Dedifferentiated amniotic fluid mesenchymal stem cell (primary cell): Measurements from ENCODE around the gene RNASE1.

ENCODE experiments used
- DNase-seq: peaks from one replicate; pipeline ENCODE4 v3.0.0-alpha.2; 2016; ENCODE audit errors: extremely low spot score

The RNASE1 gene

GRCh38 chr14:20808162-20808483 lies 5.5 kb upstream of the RNASE1 start:
- DNase-seq, result no peak

DNA sequence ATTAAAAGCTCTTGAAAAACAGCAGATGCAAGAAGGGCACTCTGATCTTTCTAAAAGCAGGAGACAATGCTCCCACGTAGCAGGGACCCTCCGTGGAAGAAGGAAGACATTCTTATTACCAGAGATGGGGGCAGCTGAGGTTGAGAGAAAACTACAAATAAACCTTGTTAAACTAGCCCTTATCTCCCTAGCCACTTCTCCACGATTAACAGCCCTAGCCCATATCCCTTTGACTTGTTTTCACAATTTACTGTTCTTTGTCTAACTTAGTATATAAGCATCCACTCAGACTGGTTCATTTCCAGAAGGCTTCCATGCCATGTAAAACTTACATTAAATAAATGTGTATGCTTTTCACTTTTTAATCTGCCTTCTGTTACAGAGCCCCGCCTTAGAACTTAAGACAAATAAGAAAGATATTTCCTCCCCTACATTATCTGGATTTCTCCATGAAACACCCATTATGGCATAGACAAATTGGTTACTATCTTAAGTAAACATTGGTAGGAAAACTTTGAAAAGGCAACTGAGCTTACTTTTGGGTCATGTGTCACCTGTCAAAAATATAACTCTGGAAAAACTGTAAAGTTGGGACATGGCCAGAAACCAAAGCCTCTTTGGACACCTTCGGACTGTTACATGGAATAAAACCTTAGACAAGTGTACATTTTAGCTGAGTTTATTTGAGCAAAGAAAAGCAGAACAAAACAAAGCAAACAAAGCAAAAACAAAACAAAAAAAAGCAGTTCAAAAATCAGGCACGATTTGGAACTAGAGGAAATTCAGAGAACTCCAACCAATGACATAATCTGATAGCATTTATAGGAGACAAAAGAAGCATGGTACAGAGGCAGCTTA lies 4.9 kb upstream of the RNASE1 start:
- no peak for DNase-seq

GRCh38 chr14:20805485-20805884 lies 2.8 kb upstream of the RNASE1 start:
- no peak for DNase-seq

GRCh38 chr14:20803223-20803622 lies 579 bp upstream of the RNASE1 start:
- no peak for DNase-seq

GRCh38 chr14:20801726-20802125 lies 918 bp downstream of the RNASE1 start:
- no peak for DNase-seq

DNA sequence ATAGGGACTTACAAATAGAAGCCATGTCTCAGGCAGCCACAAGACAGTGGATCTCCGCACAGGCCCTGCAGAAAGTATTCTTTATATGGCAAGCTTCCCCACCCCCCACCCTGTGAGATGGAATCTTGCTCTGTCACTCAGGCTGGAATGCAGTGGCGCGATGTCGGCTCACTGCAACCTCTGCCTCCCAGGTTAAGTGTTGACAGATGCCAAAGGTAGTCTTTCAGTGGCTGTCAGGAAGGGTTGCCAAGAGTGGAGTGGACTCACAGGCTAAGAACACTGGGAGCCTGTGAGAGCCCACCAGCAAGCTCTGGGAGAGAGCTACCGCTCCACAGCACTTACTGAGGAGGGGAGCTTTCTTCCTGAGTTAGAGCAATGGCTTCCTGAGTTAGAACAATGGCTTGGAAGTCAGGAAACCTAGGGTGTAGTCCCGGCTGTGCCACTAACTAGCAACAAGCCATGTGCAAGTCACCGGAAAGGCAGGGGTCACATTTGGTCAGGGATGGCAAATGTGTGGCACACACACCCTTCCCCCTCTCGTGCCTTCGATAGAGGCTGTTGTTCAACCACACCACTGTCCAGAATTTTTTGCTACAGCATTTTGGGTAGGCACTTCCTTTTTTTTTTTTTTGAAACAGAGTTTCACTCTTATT lies 2.6 kb downstream of the RNASE1 start:
- no peak for DNase-seq

GRCh38 chr14:20799456-20799891 lies 3.2 kb downstream of the RNASE1 start:
- DNase-seq, result no peak

DNA sequence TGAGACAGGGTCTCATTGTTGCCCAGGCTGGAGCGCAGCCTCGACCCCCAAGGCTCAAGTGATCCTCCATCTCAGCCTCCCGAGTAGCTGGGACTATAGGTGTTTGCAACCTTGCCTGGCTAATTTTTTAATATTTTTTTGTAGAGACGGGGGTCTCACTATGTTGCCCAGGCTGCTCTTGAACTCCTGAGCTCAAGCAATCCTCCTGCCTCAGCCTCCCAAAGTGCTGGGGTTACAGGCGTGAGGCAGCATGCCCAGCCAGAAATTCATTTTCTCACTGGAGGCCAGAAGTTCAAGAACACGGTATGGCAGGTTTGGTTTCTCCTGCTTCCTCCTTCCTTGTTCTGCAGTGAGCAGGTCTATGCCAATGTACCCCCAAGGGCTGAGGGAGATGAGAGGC lies 3.7 kb downstream of the RNASE1 start:
- DNase-seq, result no peak

- no peak for DNase-seq
These were observed 4.3 kb downstream of the RNASE1 start for GRCh38 chr14:20798318-20798717.

GRCh38 chr14:20797164-20797563 lies 5.5 kb downstream of the RNASE1 start:
- no peak for DNase-seq

- no peak for DNase-seq
These were observed 7.8 kb downstream of the RNASE1 start for GRCh38 chr14:20794644-20795369.

DNA sequence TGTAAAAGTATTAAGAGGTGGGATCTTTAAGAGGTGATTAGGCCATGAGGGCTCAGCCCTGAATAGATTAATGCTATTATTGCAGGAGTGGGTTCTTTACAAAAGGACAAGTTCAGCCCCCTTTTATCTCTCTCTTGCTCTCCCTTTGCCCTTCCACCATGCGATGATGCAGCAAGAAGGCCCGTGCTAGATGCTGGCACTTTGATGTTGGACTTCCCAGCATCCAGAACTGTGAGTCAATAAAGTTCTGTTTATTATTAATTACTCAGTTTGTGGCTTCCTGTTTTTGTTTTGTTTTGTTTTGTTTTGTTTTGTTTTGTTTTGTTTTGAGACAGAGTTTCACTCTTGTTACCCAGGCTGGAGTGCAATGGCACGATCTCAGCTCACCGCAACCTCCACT lies 10.1 kb downstream of the RNASE1 start:
- DNase-seq, result no peak

DNA sequence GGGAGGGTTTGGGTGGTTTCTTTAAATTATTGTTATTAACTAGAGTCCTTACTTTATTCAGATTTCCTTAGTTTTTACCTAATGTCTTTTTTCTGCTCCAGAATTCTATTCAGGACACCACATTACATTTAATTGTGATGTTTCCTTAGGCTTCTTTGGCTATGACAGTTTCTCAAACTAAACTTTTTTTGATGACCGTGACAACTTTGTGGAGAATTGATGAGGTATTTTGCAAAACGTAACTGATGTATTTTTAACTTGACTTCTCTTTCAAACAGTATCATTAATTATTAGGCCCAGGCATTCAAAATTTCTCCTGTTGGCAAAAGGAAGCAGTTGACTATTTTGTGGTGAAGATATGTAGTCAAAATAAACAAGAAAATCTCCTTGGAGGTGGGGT lies 11.0 kb downstream of the RNASE1 start:
- no peak for DNase-seq

GRCh38 chr14:20791187-20791586 lies 11.5 kb downstream of the RNASE1 start:
- DNase-seq, result no peak

DNA sequence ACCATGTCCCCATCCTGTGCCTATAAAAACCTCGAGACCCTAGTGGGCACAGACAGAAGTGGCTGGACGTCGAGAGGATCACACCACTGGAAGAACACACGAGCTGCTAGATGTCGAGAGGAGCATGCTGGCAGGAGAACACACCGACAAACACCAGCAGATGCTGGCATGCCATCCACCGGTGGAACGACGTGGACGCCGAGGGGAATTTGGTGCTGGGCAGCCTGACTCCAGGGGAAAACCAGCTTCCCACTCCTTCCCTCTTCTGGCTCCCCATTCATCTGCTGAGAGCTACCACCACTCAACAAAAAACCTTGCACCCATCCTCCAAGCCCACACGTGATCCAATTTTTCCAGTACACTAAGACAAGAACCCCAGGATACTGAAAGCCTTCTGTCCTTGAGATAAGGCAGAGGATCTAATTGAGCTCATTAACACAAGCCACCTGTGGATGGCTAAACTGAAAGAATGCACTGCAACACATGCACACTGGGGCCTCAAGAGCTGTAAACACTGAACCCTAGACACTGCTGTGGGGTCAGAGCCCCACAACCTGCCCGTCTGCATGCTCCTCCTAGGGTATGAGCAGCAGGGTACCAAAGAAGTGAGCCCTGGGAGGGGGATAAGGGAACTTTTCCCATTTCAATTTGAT lies 12.1 kb downstream of the RNASE1 start:
- DNase-seq, result no peak

DNA sequence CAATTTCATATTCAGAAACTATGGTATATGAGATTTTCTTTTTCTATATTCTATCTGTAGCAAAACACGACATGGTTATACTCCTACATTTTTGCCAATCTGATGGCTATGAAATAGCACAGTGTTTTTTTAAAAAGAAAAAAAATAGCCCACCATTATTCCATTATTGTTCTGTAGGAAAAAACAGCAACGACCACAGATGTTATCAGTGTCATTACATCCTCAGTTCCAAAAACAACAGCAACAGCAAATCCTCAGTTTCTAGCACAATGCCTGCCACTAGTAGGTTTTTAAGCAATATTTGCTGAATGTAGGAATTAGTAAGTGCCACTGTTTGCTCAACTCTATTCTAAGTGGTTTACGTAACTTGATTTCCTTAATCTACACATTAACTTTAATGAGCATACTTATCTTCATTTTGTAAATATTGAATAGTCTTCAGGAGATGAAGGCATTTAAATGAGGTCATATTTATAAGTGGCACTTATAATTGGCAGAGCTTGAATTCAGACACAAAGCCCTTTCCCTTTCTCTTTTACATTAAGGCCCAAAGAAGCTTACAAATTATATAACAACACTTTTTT lies 13.3 kb downstream of the RNASE1 start:
- DNase-seq, result no peak

DNA sequence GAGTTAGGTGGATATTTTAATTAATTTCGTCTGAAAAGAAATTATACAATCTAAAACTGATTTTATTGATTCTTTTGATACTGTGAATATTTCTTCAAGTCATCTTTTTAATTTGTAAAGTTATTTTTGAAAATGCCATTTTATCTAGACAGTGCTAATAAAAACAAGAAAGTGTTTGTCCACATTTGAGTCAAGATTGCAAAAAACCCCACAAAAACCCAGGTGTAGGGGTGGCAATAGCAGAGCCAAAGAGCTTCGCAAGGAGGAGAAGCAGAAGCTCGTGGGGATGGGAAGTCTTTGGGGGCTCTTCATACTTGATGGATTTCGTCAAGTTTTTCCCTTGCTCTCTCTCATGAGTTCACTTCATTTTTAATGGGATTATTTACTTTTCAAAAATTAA lies 15.6 kb downstream of the RNASE1 start:
- DNase-seq, result no peak

DNA sequence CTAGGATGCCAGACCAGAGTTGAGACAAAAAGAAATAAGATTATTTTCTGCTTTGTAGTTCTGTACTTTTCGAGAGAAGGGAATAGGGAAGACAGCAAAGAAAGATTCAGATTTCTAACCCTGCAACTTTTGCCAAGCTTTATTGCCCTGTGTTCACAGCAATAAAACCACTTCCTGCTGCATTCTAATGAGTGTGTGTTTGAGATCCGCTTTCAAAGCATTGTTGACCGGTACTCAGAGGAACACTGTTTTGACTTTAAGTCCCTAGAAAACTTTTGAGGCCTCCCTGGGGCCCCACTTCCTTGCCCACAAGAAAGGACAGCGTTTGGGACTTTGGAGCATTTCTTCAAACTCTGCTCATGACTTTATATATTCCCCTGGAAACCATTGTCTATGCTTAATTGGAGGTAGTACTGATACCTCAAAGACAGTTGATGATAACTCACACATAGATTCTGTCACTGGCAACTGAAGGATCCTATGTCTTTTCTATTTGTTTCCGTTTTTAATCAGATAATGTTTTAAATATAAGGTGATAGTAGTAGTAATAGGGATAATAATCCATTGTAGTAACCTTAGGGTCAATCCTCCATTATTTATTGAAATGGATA lies 20.3 kb downstream of the RNASE1 start:
- no peak for DNase-seq

- no peak for DNase-seq
These were observed 20.8 kb downstream of the RNASE1 start for GRCh38 chr14:20781803-20782202.

DNA sequence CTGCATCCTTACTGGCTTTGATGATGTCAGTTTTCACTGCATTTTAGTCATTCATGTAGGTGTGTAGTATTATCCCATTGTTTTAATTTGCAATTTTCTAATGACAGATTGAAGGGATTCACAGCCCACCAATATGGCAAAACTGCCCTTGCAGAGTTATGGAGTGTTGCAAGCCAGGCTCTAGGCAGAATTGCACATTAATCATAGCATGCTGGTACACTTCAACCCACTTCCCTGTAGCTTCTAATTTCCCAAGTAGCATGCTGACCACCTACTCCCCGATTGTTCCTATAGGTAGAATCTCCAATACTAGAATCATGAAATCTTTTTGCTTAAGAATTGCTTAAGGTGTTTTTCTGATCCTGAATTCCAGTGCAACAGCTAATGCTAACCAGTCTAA lies 26.7 kb downstream of the RNASE1 start:
- DNase-seq, result no peak

DNA sequence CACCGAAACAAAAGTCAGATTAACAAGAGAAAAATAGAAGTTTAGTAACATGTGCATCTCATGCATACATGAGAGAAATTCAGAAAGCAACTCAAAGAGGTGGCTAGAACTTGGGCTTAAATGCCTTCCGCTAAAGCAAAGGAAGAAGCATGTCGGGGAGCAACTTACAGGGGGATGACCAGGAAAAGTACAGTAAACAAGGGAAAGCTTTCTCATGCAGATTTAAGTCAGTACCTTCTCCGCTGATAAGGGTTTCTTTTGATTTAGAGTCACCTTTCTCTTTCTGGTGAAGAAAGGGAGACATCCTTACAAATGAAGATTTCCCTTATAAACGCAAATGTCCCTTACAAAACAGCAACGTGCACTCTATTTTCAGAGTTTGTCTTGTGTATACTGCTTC lies 27.6 kb downstream of the RNASE1 start:
- no peak for DNase-seq
